GM19328 (cell line): ENCODE measurements around the gene ACTC1.

Experiments used
- ATAC-seq: cut with Tn5 transposase; IDR thresholded peaks from one replicate; pipeline ENCODE4 v1.9.1; 2021; ENCODE audit warnings: mild to moderate bottlenecking, moderate library complexity; ENCODE audit not compliant: unreplicated experiment

Gene ACTC1

DNA sequence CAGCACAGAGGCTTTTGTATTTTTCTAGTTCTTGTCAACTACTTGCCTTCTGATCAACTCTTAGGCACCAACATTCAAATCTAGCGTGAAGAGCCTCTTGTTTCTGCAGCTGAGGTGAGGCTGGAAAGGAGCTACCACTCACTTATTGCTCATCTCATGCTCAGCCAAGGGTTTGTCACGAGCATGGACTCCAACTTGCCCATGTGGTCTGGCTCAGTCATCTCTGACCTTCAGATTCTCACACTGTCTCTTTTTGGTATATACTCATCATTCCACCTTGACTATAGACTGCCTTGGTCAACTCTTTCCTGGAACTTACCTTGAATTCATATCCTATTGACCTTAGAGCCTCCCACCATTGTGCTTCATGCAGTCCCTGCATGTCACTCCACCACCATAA lies 35.4 kb downstream of the ACTC1 start:
- no peak for ATAC-seq

DNA sequence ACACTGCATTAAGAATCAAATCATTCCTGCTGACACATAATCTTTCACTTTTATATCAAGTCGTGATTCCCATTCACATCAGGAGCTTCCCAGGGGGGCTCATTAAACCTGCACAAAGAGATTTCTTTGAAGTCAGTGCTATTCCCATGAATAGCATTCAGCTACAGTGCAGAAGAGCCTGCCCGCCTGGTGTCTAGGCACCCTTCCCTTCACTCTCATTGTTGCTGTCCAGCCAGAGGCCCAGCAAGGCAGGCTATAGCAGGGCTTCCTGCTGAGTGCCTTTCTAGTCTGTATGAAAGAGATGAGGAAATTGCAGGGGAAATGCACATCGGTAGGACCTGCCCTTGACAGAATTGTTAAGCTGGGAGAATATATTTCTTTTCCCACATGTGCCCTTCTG lies 36.0 kb downstream of the ACTC1 start:
- no peak for ATAC-seq

DNA sequence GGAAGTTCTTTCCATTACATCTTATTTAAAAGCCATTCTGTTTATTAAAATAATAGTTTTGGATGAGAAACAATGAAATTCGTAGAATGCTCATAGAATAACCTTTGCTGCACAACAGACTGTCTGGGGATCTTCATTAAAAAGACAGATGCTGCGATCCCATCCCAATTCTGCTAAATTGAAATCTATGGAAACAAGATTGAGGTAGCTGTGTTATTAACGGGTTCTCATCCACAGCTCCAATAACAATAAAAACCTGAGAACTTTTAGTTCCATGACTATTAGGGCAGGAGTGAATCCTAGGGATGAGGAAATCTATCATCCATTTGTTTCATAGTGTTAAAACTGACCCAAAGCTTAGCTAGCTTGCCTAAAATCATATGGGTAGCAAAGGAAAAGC lies 38.1 kb downstream of the ACTC1 start:
- no peak for ATAC-seq

DNA sequence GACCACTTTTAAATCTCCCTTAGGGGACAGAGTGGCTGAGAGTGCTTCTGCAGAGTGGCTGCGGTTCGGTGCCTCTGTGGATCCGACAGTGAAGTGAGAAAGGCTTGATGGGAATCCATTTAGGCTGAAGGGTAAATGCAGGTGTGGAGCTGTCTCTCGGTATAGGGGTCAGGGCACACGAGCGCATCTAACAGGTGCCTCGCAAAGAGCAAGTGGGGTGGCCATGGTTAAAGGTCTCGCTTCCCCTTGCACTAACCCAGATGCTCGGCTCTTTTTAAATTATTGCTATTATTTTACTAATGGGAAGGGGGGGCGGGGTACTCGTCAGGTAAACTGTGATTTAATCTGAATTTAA lies 40.0 kb downstream of the ACTC1 start:
- no peak for ATAC-seq

DNA sequence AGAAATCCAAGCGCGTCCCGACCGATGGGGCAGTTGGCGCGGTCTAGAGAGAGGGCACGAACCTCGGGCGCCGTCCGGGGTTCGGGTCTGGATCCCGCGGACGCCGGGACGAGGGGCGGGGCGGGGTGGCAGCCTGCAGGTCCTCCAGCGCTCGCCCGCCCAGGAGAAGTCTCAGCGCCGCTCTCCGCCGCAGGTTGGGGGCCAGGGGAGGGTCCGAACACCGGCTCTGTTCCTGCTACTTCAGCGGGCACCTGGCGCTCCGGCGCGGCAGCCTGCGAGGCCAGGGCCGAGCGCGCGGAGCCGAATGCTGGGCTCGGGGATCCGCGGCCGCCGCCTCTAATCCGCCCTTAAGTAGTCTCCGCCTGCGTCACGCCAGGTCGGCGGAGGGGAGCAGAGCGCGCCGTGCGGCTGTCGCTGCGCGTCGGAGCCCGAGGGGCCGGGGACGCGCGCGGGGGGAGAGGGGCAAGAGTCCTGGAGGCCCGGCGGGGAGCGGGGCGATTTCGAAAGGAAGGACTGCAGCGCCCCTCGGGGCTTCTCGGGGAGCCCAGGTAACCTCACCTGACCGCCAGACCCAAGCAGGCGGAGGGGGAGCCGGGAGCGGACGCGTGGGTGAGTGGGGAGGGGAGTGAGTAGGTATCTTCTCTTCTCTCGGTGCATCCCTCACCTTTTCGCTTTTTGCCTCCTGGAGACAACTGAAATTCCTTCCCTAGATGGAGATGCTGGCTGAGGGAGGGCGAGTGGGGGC lies 40.5 kb downstream of the ACTC1 start, which contains the start of gene GJD2:
GJD2 (minus strand) TSS at position 325 of the 745 bp plus-strand sequence. CDS start 510 bp downstream, outside the sequence.
- ATAC-seq: no peak

DNA sequence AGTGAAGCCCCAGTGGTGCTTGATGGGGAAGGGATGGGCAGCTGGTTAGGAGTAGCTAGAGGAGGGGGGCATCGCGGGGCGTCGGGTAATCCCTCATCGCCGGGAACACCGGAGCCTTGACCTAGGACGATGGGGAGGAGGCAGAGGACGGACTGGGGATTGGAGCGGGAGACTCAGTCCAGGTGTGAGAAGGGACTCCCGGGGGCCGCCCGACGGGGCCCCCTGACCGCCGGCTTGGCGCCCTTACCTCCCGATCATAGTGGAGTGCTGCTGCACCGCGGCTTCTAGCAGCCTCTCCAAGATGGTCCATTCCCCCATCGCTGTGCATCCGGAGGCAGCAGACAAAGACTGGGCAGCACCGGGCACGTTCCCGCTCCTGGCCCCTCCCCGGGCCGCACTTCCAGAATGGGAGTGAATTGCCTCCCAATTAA lies 41.2 kb downstream of the ACTC1 start:
- ATAC-seq: no peak

DNA sequence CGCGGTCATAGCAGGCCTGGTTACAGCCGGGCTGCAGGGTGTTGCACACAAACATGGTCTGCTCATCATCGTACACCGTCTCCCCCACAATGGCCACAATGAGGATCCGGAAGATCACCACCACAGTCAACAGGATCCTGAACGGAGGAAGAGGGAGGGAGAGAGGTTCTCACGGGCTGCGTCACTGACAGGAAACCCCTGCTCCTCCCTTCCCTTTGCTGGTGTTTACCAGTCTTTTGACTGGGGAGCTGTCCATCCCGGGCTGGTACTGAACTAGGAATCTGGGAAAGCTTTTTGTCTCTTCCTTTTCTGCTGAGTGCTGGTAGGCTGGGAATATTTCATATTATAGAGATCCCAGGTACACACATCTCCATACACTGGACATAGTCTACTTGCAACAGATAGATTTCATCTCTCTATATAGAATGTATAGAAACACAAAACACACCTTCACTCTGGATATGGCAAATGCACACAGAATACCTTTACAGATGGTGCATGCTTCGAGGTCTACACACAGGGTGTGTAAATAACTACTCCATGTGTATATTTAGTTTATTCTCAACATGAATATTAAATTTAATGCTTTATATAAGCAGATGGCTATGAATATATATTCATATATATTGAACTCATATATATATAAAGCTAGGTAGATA lies 42.0 kb downstream of the ACTC1 start:
- no peak for ATAC-seq

DNA sequence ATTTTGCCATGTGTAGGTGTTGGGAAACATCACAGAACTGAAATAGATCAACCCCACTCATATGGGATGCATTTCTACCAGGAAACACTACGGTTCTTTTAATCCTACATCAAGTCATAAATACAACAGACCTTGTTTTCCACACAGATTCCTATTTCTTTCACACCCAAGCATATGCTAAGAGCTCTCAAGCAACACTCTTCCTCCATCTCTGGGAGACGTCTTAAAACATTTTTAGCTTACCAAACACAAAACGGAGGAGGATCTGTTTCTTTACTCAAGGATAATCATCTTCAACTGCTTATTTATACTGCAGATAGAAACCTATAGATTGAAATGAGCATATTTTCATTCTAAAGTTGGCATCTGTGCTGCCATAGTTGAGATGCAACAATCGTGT lies 45.7 kb downstream of the ACTC1 start:
- no peak for ATAC-seq
